NK-92 treated with Interleukin-12 subunit alpha and Interleukin-12 subunit beta, amount 100 ng/mL, for 24 hours (cell line): Measurements from ENCODE around the gene TERT.
"Not testable (repeated sequence)": the region's sequence is repeated elsewhere in the genome, so short reads cannot be mapped to it uniquely, and the experiment has no call there.

Experiments
- DNase-seq: peaks from one replicate; lab custom pipeline; 2025; lab: John Stamatoyannopoulos, UW

TERT gene

GRCh38 chr5:1294835-1295649 is at the start of gene TERT:
Gene TERT, minus strand, starts transcription at chr5:1295068. Its CDS starts 79 bp downstream, at chr5:1294989.
- peak; percentile 40 for DNase-seq

- DNase-seq, result no peak
Measured at GRCh38 chr5:1343931-1344901, 49.3 kb upstream of the TERT start.

- DNase-seq, result no peak
Measured at GRCh38 chr5:1343315-1343751, 48.5 kb upstream of the TERT start.

GRCh38 chr5:1342711-1343110 is 47.8 kb upstream of the TERT start:
- not testable (repeated sequence) for DNase-seq

- no peak for DNase-seq
Measured at GRCh38 chr5:1342268-1342667, 47.4 kb upstream of the TERT start.

GRCh38 chr5:1341863-1342262 is 47.0 kb upstream of the TERT start:
- DNase-seq, result no peak

GRCh38 chr5:1339818-1340210 is 44.9 kb upstream of the TERT start:
- not testable (repeated sequence) for DNase-seq

- DNase-seq, result not testable (repeated sequence)
Measured at GRCh38 chr5:1339139-1339817, 44.4 kb upstream of the TERT start.

GRCh38 chr5:1338506-1339070 is 43.7 kb upstream of the TERT start:
- DNase-seq, result no peak

GRCh38 chr5:1338196-1338490 is 43.3 kb upstream of the TERT start:
- no peak for DNase-seq

GRCh38 chr5:1337489-1338195 is 42.8 kb upstream of the TERT start:
- no peak for DNase-seq

- DNase-seq, result no peak
Measured at GRCh38 chr5:1336749-1337488, 42.1 kb upstream of the TERT start.

GRCh38 chr5:1336106-1336561 is 41.3 kb upstream of the TERT start:
- no peak for DNase-seq

GRCh38 chr5:1335540-1336095 is 40.8 kb upstream of the TERT start:
- DNase-seq, result no peak

GRCh38 chr5:1334831-1335539 is 40.1 kb upstream of the TERT start:
- DNase-seq, result no peak

- DNase-seq, result no peak
Measured at GRCh38 chr5:1333986-1334385, 39.1 kb upstream of the TERT start.

GRCh38 chr5:1333286-1333685 is 38.4 kb upstream of the TERT start:
- not testable (repeated sequence) for DNase-seq

- no peak for DNase-seq
Measured at GRCh38 chr5:1332461-1333001, 37.7 kb upstream of the TERT start.

GRCh38 chr5:1331861-1332405 is 37.1 kb upstream of the TERT start:
- DNase-seq, result no peak
